HCT116 (cell line): Measurements from ENCODE around the gene HIGD1A.

ENCODE experiments used
- CBX3 ChIP-seq: IDR thresholded peaks from 2 replicates; pipeline ENCODE4 v1.6.1; 2012; ENCODE audit warnings: low read depth
- CTCF ChIP-seq, 3 experiments: fragments of 200-600 bp in 1 of 3; sonication (generic) in 1 of 3; IDR thresholded peaks in 2 of 3; conservative IDR thresholded peaks in 1 of 3; 2 replicates each; pipeline ENCODE4 v1.5.1; 2012 to 2017; ENCODE audit warnings: low read depth in 2 of 3, low read length in 2 of 3, antibody characterized with exemption in 1 of 3, borderline replicate concordance in 1 of 3, control low read depth in 1 of 3, mild to moderate bottlenecking in 1 of 3, mixed read lengths in 1 of 3, mixed run types in 1 of 3, moderate library complexity in 1 of 3; ENCODE audit not compliant: insufficient read depth in 1 of 3
- EZH2 ChIP-seq: fragments of 200-600 bp; sonication (generic); IDR thresholded peaks from 2 replicates; pipeline ENCODE4 v1.6.1; 2017; ENCODE audit warnings: antibody characterized with exemption, mixed run types
- FOSL1 ChIP-seq: IDR thresholded peaks from 2 replicates; pipeline ENCODE4 v1.6.1; 2012; ENCODE audit warnings: low read depth
- POLR2AphosphoS5 ChIP-seq: IDR thresholded peaks from 2 replicates; pipeline ENCODE4 v1.6.1; 2011; ENCODE audit warnings: mild to moderate bottlenecking, low read depth, low read length, moderate library complexity
- RAD21 ChIP-seq: IDR thresholded peaks from 2 replicates; pipeline ENCODE4 v1.6.1; 2012; ENCODE audit warnings: low read depth, mild to moderate bottlenecking
- SIN3A ChIP-seq: IDR thresholded peaks from 2 replicates; pipeline ENCODE4 v1.6.1; 2012; ENCODE audit warnings: low read depth
- SP1 ChIP-seq: IDR thresholded peaks from 2 replicates; pipeline ENCODE4 v1.6.1; 2012; ENCODE audit warnings: low read depth
- SRF ChIP-seq: IDR thresholded peaks from 2 replicates; pipeline ENCODE4 v1.6.1; 2012; ENCODE audit warnings: low read depth
- ZNF274 ChIP-seq: fragments of 200-500 bp; sonication (Bioruptor generic); IDR thresholded peaks from 2 replicates; pipeline ENCODE4 v1.6.1; 2014; ENCODE audit warnings: mild to moderate bottlenecking, low read depth, low read length, inconsistent platforms

- TF ChIP-seq POLR2AphosphoS5 (no peak), EZH2 (no peak), CTCF (IDR thresholded peaks at IDR 0.05 in 2 of 3, conservative IDR thresholded peaks at IDR 0.05 in 1 of 3; ENCODE audit: borderline replicate concordance in 1 of 3, insufficient read depth in 1 of 3, low read depth in 2 of 3, low read length in 2 of 3) (no peak), SP1 (no peak), FOSL1 (no peak), SRF (no peak), ZNF274 (no peak), RAD21 (no peak), SIN3A (no peak), CBX3 (no peak)
Measured at GRCh38 chr3:42786212-42786611, 18.1 kb downstream of the HIGD1A start.
